Ovary (tissue), 9 donors: ENCODE data around the gene ESYT2. TPM values are rescaled to one million over a fixed set of nuclear protein-coding genes. Genes with fewer than 3 reads are reported as not detected.
"Not testable (repeated sequence)": the region's sequence is repeated elsewhere in the genome, so short reads cannot be mapped to it uniquely, and the experiment has no call there.

ENCODE experiments used
- DNase-seq, 5 donors: peaks; one replicate each; pipeline ENCODE4 v3.0.0-alpha.2; 2019 to 2020
- H3K27ac ChIP-seq, 2 donors: fragments of 200-600 bp; one replicate each; pipeline versions ENCODE4 v1.5.1 to v1.8.0; 2019 to 2022
- H3K27me3 ChIP-seq: fragments of 200-600 bp; one replicate; pipeline ENCODE4 v1.8.0; 2022
- H3K36me3 ChIP-seq: fragments of 200-600 bp; sonication (generic); one replicate; pipeline ENCODE4 v1.5.1; 2019
- H3K4me1 ChIP-seq: one replicate; pipeline ENCODE4 v1.8.1; 2013; ENCODE audit warnings: mild to moderate bottlenecking, moderate library complexity; ENCODE audit not compliant: insufficient read depth
- H3K4me3 ChIP-seq: fragments of 200-600 bp; sonication (generic); one replicate; pipeline ENCODE4 v1.5.1; 2017
- H3K9me3 ChIP-seq, 2 donors: fragments of 200-600 bp in 1 of 2; sonication (generic) in 1 of 2; one replicate each; pipeline versions ENCODE4 v1.5.1 to v1.8.1; 2013 to 2019; ENCODE audit warnings: mild to moderate bottlenecking in 1 of 2, moderate library complexity in 1 of 2
- CTCF ChIP-seq, 3 donors: fragments of 450-650 bp in 2 of 3; fragments of 200-600 bp in 1 of 3; IDR thresholded peaks; one replicate each; pipeline versions ENCODE4 v1.5.1 to v1.8.0; 2016 to 2022; ENCODE audit warnings: antibody characterized with exemption in 3 of 3, mild to moderate bottlenecking in 1 of 3
- EP300 ChIP-seq: sonication (generic); formaldehyde crosslinking; IDR thresholded peaks from one replicate; pipeline ENCODE4 v1.6.1; 2017; ENCODE audit warnings: antibody characterized with exemption
- POLR2A ChIP-seq: fragments of 450-650 bp; IDR thresholded peaks from one replicate; pipeline ENCODE4 v1.6.1; 2017; ENCODE audit warnings: antibody characterized with exemption, mild to moderate bottlenecking, moderate library complexity
- WGBS, 3 donors: extraction: QIAGEN DNeasy Blood & Tissue Kit in 1 of 3; methylation state at CpG; one replicate each; pipeline versions ENCODE4 v1.1.5 to v1.1.7; 2013 to 2017; 5-methylcytosine and 5-hydroxymethylcytosine counted together
- intact Hi-C, 4 donors: fragments of 100-400 bp; cut with DNase I; formaldehyde crosslinking; loops; one replicate each; pipeline versions ENCODE4 v1.11.0 to v1.15.1; 2022 to 2023
- polyA plus RNA-seq, 2 donors: library from polyadenylated mRNA; stranded (reverse); fragments of 200-250 nt in 1 of 2; fragments of 350-450 nt in 1 of 2; fragmentation: Illumina TruSeq in 1 of 2; extraction: RNeasy Lipid Tissue Mini Kit (QIAGEN cat#74804) in 1 of 2; gene quantifications; one replicate each; pipeline ENCODE4 v1.2.3, GENCODE V29; 2013 to 2014
- total RNA-seq, 7 donors: library from RNA; depleted of rRNA in 2 of 7; stranded (reverse); fragments of >200 nt in 2 of 7; fragmentation: NEBNext Ultra II Directional in 3 of 7; extraction: Animal tissue kit (Norgen Biotek cat#: 25700) in 3 of 7; gene quantifications; one replicate each; pipeline versions ENCODE4 v1.1.0 to v1.2.4, GENCODE V29; 2016 to 2023
- donor health status: DM: no; HTN: no; CAD: no; lungs with moderate emphysema.
- donor health status: DM: no; HTN: no; CAD: no.
- donor health status: Bipolar disorder and iron deficiency.
- donor health status: DM: yes; HTN: yes; CAD: no.
- donor health status: DM: no; HTN: no; CAD: no.
- donor health status: DM: yes; HTN: yes; CAD: no.

The ESYT2 gene
- total and polyA plus RNA-seq, 9 donors, result 42.7 to 147 (median 91.6) TPM

DNA sequence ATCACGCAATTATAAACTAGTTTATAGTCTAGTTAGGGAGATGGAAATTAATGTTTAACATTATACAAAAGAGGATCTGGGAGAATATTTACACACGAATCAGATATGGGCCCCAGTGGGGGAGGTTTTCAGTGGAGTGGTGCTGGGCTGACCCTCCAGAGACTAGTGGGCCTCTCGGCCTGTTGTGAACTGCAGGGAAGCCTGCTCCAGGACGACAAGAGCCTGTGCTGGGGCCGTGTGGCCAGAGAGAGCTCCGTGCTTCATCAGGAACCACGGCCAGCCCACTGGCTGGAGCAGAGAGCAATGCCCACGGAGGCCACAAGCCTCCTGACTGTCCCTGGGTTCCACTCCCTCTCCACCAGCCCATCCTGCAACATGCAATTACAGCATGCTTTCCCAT, 11.3 kb upstream of the ESYT2 start:
- 66 to 69% (median 66%) methylated on average over 8 of the region's 8 CpGs for WGBS, 3 donors
- H3K4me1 ChIP-seq, result no peaks in the 10 kb centered on the region
- intact Hi-C loops, result no loop called here

DNA sequence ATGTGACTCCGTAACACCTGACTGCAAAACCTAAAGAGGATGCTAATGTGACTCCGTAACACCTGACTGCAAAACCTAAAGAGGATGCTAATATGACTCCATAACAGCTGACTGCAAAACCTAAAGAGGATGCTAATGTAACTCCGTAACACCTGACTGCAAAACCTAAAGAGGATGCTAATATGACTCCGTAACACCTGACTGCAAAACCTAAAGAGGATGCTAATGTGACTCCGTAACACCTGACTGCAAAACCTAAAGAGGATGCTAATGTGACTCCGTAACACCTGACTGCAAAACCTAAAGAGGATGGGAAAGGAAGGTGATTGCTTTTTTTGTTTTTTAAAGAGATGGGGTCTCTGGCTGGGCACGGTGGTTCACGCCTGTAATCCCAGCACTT, 9.9 kb upstream of the ESYT2 start:
- DNase-seq, H3K4me1 ChIP-seq, H3K36me3 ChIP-seq, H3K9me3 ChIP-seq, H3K27me3 ChIP-seq, H3K4me3 ChIP-seq, H3K27ac ChIP-seq: not testable (repeated sequence)
- intact Hi-C loops, result loop anchor here in 1 of 4 donors (10.0 kb wide), 1 partner anchor 134 kb away; the partner anchor contains the start of gene NCAPG2
- 64 to 80% (median 76%) methylated on average over 6 to 8 of the region's 8 CpGs for WGBS, 3 donors

More for the DNA sequence above, 11.3 kb upstream of the ESYT2 start:
- TF ChIP-seq CTCF (IDR thresholded peaks at IDR 0.05) (no peak), POLR2A (no peak), EP300 (no peak)
- H3K27me3 ChIP-seq, result no peaks in the 10 kb centered on the region
- DNase-seq, result no peak
- no peaks in the 10 kb centered on the region for H3K36me3 ChIP-seq
- no peak overlapping the region for H3K27ac ChIP-seq
- no peaks in the 10 kb centered on the region for H3K9me3 ChIP-seq
- no peak overlapping the region for H3K4me3 ChIP-seq

DNA sequence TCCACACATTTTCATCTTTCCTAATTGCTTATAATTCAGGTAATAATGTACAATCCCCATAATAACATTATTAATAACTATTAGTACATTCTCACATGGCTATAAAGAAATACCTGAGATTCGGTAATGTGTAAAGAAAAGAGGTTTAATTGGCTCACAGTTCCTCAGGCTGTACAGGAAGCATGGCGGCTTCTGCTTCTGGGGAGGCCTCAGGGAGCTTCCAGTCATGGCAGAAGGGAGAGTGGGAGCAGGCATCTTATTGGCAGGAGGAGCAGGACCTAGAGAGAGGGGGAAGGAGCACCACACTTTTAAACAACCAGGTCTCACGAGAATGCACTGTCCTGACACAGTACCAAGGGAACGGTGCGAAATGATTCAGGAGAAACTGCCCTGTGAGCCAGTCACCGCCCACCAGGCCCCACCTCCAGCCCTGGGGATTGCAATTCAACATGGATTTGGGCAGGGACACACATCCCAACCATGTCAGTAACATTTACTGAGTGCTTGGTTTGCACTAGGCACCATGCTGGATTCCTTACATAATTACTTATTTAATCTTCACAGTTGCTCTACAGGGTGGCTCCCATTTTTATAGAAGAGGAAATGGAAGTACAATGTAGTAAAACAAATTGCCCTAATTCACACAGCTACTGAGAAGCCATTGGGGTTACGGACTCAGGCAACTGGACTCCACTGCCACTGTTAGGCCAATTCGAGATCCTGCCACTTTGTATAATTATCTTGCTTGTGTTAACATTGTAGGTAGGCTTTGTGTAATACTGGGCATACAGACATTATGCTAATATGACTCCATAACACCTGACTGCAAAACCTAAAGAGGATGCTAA, 8.7 kb upstream of the ESYT2 start:
- no peak for DNase-seq
- Histone ChIP-seq H3K4me3 (no peak overlapping the region), H3K36me3 (no peaks in the 10 kb centered on the region), H3K4me1 (no peaks in the 10 kb centered on the region), H3K27ac (no peak overlapping the region), H3K9me3 (no peaks in the 10 kb centered on the region), H3K27me3 (no peaks in the 10 kb centered on the region)
- 84 to 90% (median 88%) methylated on average over 8 of the region's 8 CpGs for WGBS, 3 donors
- TF ChIP-seq EP300 (no peak), POLR2A (no peak), CTCF (IDR thresholded peaks at IDR 0.05) (no peak)
- intact Hi-C loops, result loop anchor here in 1 of 4 donors (10.0 kb wide), 1 partner anchor 133 kb away; the partner anchor contains the start of gene NCAPG2

DNA sequence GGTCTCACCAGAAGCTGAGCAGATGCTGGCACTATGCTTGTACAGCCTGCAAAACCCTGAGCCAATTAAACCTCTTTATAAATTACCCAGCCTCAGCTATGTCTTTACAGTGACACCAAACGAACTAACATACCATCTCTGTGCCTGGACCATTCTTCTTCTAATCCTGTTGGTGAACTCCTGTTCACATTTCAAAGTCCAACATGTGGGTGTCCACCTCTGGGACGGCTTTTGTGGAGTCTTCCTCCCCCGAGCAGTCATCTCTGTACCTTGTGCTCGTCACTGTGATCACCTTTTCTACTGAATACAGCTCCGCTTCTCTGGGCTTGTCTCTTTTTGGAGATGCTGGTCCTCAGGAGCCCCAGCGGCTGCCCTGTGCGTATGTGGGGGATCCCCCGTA, 7.4 kb upstream of the ESYT2 start:
- Histone ChIP-seq H3K9me3 (no peaks in the 10 kb centered on the region), H3K4me3 (no peak overlapping the region), H3K4me1 (no peaks in the 10 kb centered on the region), H3K27ac (no peak overlapping the region), H3K27me3 (no peaks in the 10 kb centered on the region), H3K36me3 (no peaks in the 10 kb centered on the region)
- TF ChIP-seq CTCF (IDR thresholded peaks at IDR 0.05), result no peak
- no peak for TF ChIP-seq EP300
- no peak for TF ChIP-seq POLR2A
- intact Hi-C loops, result loop anchor here in 1 of 4 donors (10.0 kb wide), 1 partner anchor 132 kb away; the partner anchor contains the start of gene NCAPG2
- DNase-seq, result no peak
- 83 to 94% (median 86%) methylated on average over 8 of the region's 8 CpGs for WGBS, 3 donors
